Measurements from ENCODE around the gene TMEM43.

The TMEM43 gene

DNA sequence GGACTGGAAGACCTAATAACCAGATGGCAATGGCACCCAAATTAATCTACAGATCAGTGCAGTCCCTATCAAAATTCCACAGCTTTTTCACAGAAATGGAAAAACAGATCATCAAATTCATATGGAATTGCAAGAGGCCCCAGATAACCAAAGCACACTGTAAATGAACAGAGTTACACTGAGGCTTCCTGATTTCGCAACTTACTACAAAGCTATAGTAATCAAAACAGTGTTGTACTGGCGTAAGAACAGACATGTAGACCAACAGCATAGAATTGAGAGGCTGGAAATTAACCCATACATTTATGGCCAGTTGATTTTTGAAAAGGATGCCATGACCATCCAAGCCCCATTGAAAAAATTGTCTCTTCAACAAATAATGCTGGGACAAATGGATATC is 37.3 kb downstream of the TMEM43 start:
- H3K27me3 ChIP-seq (ENCODE audit: insufficient read depth, low read length, poor library complexity): no peaks in the 10 kb centered on the region
- H4K20me1 ChIP-seq (ENCODE audit: insufficient read depth, low read length): no peaks in the 10 kb centered on the region
- no peak for DNase-seq
- no peaks in the 10 kb centered on the region for H3K79me2 ChIP-seq (ENCODE audit: insufficient read depth, low read length)
- H3K9me3 ChIP-seq (ENCODE audit: insufficient read depth, low read length, severe bottlenecking): peaks cover 7% of the 10 kb centered on the region
- H3K27ac ChIP-seq (ENCODE audit: low read length): no peak overlapping the region
- TF ChIP-seq, protein P1, sequence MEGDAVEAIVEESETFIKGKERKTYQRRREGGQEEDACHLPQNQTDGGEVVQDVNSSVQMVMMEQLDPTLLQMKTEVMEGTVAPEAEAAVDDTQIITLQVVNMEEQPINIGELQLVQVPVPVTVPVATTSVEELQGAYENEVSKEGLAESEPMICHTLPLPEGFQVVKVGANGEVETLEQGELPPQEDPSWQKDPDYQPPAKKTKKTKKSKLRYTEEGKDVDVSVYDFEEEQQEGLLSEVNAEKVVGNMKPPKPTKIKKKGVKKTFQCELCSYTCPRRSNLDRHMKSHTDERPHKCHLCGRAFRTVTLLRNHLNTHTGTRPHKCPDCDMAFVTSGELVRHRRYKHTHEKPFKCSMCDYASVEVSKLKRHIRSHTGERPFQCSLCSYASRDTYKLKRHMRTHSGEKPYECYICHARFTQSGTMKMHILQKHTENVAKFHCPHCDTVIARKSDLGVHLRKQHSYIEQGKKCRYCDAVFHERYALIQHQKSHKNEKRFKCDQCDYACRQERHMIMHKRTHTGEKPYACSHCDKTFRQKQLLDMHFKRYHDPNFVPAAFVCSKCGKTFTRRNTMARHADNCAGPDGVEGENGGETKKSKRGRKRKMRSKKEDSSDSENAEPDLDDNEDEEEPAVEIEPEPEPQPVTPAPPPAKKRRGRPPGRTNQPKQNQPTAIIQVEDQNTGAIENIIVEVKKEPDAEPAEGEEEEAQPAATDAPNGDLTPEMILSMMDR (IDR thresholded peaks at IDR 0.05; ENCODE audit: borderline replicate concordance, extremely low read depth, low read length, poor library complexity, severe bottlenecking): no peak
- no peak for TF ChIP-seq EZH2 (IDR thresholded peaks at IDR 0.05; ENCODE audit: borderline replicate concordance, low read depth, low read length, severe bottlenecking)
- H3K36me3 ChIP-seq (ENCODE audit: insufficient read depth, low read length): peaks cover 98% of the 10 kb centered on the region
- no peak overlapping the region for H2AFZ ChIP-seq (ENCODE audit: low read depth, low read length)
- ATAC-seq (ENCODE audit: insufficient read depth, low read depth): no peak
- no peak overlapping the region for H3K4me3 ChIP-seq (ENCODE audit: low read depth in 1 of 2, low read length in 2 of 2)
- H3K4me2 ChIP-seq (ENCODE audit: insufficient read depth, low read length): no peak overlapping the region
- H3K9ac ChIP-seq (ENCODE audit: low read depth, low read length): no peak overlapping the region
- no peaks in the 10 kb centered on the region for H3K4me1 ChIP-seq (ENCODE audit: insufficient read depth, low read length)

DNA sequence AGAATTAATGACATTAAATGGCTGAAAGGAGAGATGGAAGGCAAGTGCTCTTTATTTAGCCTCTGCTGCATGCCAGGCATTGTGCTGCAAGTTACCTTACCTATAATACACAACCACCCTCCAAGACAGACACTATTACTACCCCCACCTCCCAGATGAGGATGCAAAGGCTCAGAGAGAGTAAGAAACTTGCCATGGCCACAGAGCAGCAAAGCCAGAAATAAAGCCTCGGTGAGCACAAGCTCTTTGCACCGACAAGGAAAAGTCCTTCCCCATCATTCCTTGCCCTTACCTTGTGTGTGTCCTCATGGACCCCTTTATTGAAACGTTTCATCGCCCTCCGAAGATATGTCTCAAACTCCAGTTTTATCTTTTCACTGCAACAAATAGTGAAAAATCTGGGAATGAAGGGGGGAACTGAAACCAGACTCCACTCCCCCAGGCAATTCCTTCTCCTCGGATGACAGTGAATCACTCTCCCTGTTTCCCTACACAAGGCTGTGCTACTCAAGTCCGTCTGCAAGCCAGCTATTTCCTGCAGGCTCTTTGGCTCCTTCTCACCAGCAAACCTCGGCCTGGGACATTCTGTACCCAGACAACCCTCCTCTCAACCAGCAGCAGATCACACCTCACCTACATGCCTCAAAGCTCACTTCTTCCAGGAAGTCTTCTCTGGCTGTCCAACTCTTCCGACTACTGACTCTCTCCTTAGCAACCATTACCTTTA is 42.2 kb downstream of the TMEM43 start:
- TF ChIP-seq EZH2 (IDR thresholded peaks at IDR 0.05; ENCODE audit: borderline replicate concordance, low read depth, low read length, severe bottlenecking): no peak
- TF ChIP-seq, protein P1 (IDR thresholded peaks at IDR 0.05; ENCODE audit: borderline replicate concordance, extremely low read depth, low read length, poor library complexity, severe bottlenecking): no peak
- no peaks in the 10 kb centered on the region for H4K20me1 ChIP-seq (ENCODE audit: insufficient read depth, low read length)
- peaks cover 96% of the 10 kb centered on the region for H3K36me3 ChIP-seq (ENCODE audit: insufficient read depth, low read length)
- ATAC-seq (ENCODE audit: insufficient read depth, low read depth) (no peak), DNase-seq (no peak)
- H3K9ac ChIP-seq (ENCODE audit: low read depth, low read length): no peak overlapping the region
- H3K4me1 ChIP-seq (ENCODE audit: insufficient read depth, low read length): no peaks in the 10 kb centered on the region
- H3K79me2 ChIP-seq (ENCODE audit: insufficient read depth, low read length): no peaks in the 10 kb centered on the region
- no peak overlapping the region for H3K4me3 ChIP-seq (ENCODE audit: low read depth in 1 of 2, low read length in 2 of 2)
- no peak overlapping the region for H3K4me2 ChIP-seq (ENCODE audit: insufficient read depth, low read length)
- no peaks in the 10 kb centered on the region for H3K27me3 ChIP-seq (ENCODE audit: insufficient read depth, low read length, poor library complexity)
- H3K27ac ChIP-seq (ENCODE audit: low read length): no peak overlapping the region
- no peak overlapping the region for H2AFZ ChIP-seq (ENCODE audit: low read depth, low read length)
- H3K9me3 ChIP-seq (ENCODE audit: insufficient read depth, low read length, severe bottlenecking): no peaks in the 10 kb centered on the region

DNA sequence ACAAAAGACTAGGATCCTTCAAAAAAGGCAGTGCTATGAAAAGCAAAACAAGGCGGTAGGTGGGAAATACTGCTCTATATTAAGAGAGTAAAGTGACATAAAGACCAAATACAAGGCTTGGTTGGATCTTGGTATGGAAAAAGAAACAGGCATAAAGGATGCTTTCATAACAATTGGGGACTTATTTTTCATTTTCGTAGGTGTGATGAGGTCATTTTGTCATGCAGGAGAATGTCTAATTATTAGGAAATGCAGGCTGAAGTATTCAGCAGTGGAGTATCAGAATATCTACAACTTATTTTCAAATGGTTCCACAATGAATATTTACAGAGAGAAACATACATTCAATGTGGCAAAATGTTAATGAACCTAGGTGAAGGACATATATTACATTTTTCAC is 44.6 kb downstream of the TMEM43 start:
- Histone ChIP-seq H2AFZ (ENCODE audit: low read depth, low read length) (no peak overlapping the region), H3K4me1 (ENCODE audit: insufficient read depth, low read length) (peaks cover 4% of the 10 kb centered on the region), H4K20me1 (ENCODE audit: insufficient read depth, low read length) (peaks cover 7% of the 10 kb centered on the region; the same call in 1 of the 2 replicates), H3K27me3 (ENCODE audit: insufficient read depth, low read length, poor library complexity) (no peaks in the 10 kb centered on the region), H3K9me3 (ENCODE audit: insufficient read depth, low read length, severe bottlenecking) (no peaks in the 10 kb centered on the region), H3K36me3 (ENCODE audit: insufficient read depth, low read length) (peaks cover 82% of the 10 kb centered on the region), H3K4me2 (ENCODE audit: insufficient read depth, low read length) (no peak overlapping the region), H3K9ac (ENCODE audit: low read depth, low read length) (no peak overlapping the region), H3K4me3 (ENCODE audit: low read depth in 1 of 2, low read length in 2 of 2) (no peak overlapping the region), H3K27ac (ENCODE audit: low read length) (no peak overlapping the region), H3K79me2 (ENCODE audit: insufficient read depth, low read length) (peaks cover 2% of the 10 kb centered on the region; the same call in 1 of the 2 replicates)
- no peak for DNase-seq
- TF ChIP-seq EZH2 (IDR thresholded peaks at IDR 0.05; ENCODE audit: borderline replicate concordance, low read depth, low read length, severe bottlenecking): no peak
- TF ChIP-seq, protein P1 (IDR thresholded peaks at IDR 0.05; ENCODE audit: borderline replicate concordance, extremely low read depth, low read length, poor library complexity, severe bottlenecking): no peak
- ATAC-seq (ENCODE audit: insufficient read depth, low read depth): no peak
